ENCODE results near the gene ABHD3.
"Not testable (repeated sequence)": the region's sequence is repeated elsewhere in the genome, so short reads cannot be mapped to it uniquely, and the experiment has no call there.

DNA sequence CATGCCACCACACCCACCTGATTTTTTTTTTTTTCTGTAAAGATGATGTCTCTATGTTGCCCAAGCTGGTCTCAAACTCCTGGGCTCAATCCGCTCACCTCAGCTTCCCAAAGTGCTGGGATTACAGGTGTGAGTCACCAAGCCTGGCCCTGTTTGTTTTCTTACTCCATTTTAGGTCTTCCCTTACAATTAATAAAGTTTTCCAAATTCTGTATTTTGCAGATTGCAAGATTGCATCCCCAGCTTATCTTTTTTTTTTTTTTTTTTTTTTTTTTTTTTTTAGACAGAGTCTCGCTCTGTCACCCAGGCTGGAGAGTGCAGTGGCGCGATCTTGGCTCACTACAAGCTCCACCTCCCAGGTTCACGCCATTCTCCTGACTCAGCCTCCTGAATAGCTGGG, 64.2 kb downstream of the ABHD3 start:
- TF ChIP-seq, protein P1, sequence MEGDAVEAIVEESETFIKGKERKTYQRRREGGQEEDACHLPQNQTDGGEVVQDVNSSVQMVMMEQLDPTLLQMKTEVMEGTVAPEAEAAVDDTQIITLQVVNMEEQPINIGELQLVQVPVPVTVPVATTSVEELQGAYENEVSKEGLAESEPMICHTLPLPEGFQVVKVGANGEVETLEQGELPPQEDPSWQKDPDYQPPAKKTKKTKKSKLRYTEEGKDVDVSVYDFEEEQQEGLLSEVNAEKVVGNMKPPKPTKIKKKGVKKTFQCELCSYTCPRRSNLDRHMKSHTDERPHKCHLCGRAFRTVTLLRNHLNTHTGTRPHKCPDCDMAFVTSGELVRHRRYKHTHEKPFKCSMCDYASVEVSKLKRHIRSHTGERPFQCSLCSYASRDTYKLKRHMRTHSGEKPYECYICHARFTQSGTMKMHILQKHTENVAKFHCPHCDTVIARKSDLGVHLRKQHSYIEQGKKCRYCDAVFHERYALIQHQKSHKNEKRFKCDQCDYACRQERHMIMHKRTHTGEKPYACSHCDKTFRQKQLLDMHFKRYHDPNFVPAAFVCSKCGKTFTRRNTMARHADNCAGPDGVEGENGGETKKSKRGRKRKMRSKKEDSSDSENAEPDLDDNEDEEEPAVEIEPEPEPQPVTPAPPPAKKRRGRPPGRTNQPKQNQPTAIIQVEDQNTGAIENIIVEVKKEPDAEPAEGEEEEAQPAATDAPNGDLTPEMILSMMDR (IDR thresholded peaks at IDR 0.05), result not testable (repeated sequence)
- not testable (repeated sequence) for TF ChIP-seq POLR2AphosphoS5, EP300, POLR2A (IDR thresholded peaks at IDR 0.05)
